GM12801 (cell line): Measurements from ENCODE around the gene AP1B1.

Source experiments
- TF ChIP-seq, protein P1 (sequence below): IDR thresholded peaks from one replicate; pipeline ENCODE4 v1.5.1; 2011; ENCODE audit warnings: control low read depth; ENCODE audit not compliant: insufficient read length; ENCODE audit errors: extremely low read depth

Gene AP1B1

DNA sequence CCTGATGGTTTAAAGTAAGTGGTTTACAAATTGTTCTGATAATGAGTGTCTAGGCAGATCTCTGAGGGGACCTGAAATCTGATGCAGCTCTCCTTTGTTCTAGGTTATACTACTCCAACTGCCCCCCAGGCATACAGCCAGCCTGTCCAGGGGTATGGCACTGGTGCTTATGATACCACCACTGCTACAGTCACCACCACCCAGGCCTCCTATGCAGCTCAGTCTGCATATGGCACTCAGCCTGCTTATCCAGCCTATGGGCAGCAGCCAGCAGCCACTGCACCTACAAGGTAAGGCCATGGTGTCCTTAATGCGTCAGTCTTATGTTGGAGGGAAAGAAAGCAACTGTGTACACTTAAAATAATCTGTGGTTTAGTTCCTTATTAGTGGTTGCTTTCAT, 110.4 kb downstream of the AP1B1 start:
- TF ChIP-seq, protein P1, sequence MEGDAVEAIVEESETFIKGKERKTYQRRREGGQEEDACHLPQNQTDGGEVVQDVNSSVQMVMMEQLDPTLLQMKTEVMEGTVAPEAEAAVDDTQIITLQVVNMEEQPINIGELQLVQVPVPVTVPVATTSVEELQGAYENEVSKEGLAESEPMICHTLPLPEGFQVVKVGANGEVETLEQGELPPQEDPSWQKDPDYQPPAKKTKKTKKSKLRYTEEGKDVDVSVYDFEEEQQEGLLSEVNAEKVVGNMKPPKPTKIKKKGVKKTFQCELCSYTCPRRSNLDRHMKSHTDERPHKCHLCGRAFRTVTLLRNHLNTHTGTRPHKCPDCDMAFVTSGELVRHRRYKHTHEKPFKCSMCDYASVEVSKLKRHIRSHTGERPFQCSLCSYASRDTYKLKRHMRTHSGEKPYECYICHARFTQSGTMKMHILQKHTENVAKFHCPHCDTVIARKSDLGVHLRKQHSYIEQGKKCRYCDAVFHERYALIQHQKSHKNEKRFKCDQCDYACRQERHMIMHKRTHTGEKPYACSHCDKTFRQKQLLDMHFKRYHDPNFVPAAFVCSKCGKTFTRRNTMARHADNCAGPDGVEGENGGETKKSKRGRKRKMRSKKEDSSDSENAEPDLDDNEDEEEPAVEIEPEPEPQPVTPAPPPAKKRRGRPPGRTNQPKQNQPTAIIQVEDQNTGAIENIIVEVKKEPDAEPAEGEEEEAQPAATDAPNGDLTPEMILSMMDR = no peak
